IMR-90 (cell line): ENCODE measurements around the gene HRH1. TPM values are rescaled to one million over a fixed set of nuclear protein-coding genes. Genes with fewer than 3 reads are reported as not detected.

Source experiments
- ATAC-seq: fragments of 200-7000 bp; cut with Tn5 transposase; 2 replicates; pipeline ENCODE4 v1.9.1; 2020; ENCODE audit warnings: low read depth, mild to moderate bottlenecking, moderate library complexity
- BruUV-seq: library from RNA; stranded (reverse); fragments of 400-500 nt; replicated peaks from 2 replicates; lab custom pipeline; 2021; lab: Mats Ljungman, UMichigan
- CTCF ChIA-PET: fragments of 300-600 bp; formaldehyde crosslinking; extraction: SDS; loops from one replicate; lab custom pipeline; 2021; ENCODE audit warnings: antibody characterized with exemption; lab: Yijun Ruan, JAX
- POLR2A ChIA-PET: fragments of 300-600 bp; sonication (Branson Sonifier 250); formaldehyde crosslinking; loops from one replicate; lab custom pipeline; 2022; ENCODE audit warnings: antibody characterized with exemption; ENCODE audit not compliant: unreplicated experiment; lab: Charles Lee
- DNase-seq: peaks from one replicate; pipeline ENCODE4 v3.0.0; 2013
- H2AFZ ChIP-seq: replicated peaks from 2 replicates; pipeline ENCODE3; 2013; ENCODE audit warnings: low read length, mild to moderate bottlenecking; ENCODE audit not compliant: poor library complexity
- H2AK5ac ChIP-seq: 2 replicates; pipeline ENCODE4 v1.6.1; 2013; ENCODE audit warnings: low read depth, low read length, inconsistent platforms
- H2AK9ac ChIP-seq: replicated peaks from 2 replicates; pipeline ENCODE3; 2013; ENCODE audit warnings: mild to moderate bottlenecking, low read depth, low read length, moderate library complexity; ENCODE audit not compliant: poor library complexity
- H2BK120ac ChIP-seq: 2 replicates; pipeline ENCODE4 v1.6.1; 2013; ENCODE audit warnings: low read depth, low read length, inconsistent platforms
- H2BK15ac ChIP-seq: 3 replicates; pipeline ENCODE4 v1.6.1; 2013; ENCODE audit warnings: low read depth, low read length, inconsistent platforms
- H2BK20ac ChIP-seq: 2 replicates; pipeline ENCODE4 v1.6.1; 2013; ENCODE audit warnings: low read depth, mild to moderate bottlenecking, inconsistent platforms, low read length, moderate library complexity
- H2BK5ac ChIP-seq: 2 replicates; pipeline ENCODE4 v1.6.1; 2013; ENCODE audit warnings: mild to moderate bottlenecking, low read depth, low read length, inconsistent platforms; ENCODE audit not compliant: poor library complexity, severe bottlenecking
- H3K14ac ChIP-seq: replicated peaks from 2 replicates; pipeline ENCODE4 v1.6.1; 2013; ENCODE audit warnings: low read depth, low read length, inconsistent platforms
- H3K18ac ChIP-seq: 2 replicates; pipeline ENCODE4 v1.6.1; 2013; ENCODE audit warnings: low read depth, low read length, control low read depth
- H3K23ac ChIP-seq: 2 replicates; pipeline ENCODE4 v1.6.1; 2013; ENCODE audit warnings: low read depth, low read length, inconsistent platforms
- H3K27ac ChIP-seq: 2 replicates; pipeline ENCODE4 v1.5.1; 2013; ENCODE audit warnings: mild to moderate bottlenecking, control low read depth, low read length; ENCODE audit not compliant: insufficient read depth
- H3K27me3 ChIP-seq: 2 replicates; pipeline ENCODE4 v1.6.1; 2013; ENCODE audit warnings: low read length; ENCODE audit not compliant: control insufficient read depth, insufficient read depth
- H3K36me3 ChIP-seq: 2 replicates; pipeline ENCODE4 v1.6.1; 2013; ENCODE audit warnings: low read length, mixed read lengths; ENCODE audit not compliant: control insufficient read depth, insufficient read depth
- H3K4ac ChIP-seq: 2 replicates; pipeline ENCODE4 v1.6.1; 2013; ENCODE audit warnings: low read depth, low read length, inconsistent platforms
- H3K4me1 ChIP-seq: 2 replicates; pipeline ENCODE4 v1.6.1; 2013; ENCODE audit warnings: low read length, mixed read lengths; ENCODE audit not compliant: control insufficient read depth, insufficient read depth
- H3K4me2 ChIP-seq: 2 replicates; pipeline ENCODE4 v1.6.1; 2013; ENCODE audit warnings: low read depth, mild to moderate bottlenecking, control low read depth, low read length, moderate library complexity
- H3K4me3 ChIP-seq: 2 replicates; pipeline ENCODE4 v1.5.1; 2013; ENCODE audit warnings: low read depth, mild to moderate bottlenecking, control low read depth, low read length, moderate library complexity; ENCODE audit not compliant: insufficient read depth
- H3K56ac ChIP-seq: 2 replicates; pipeline ENCODE4 v1.6.1; 2013; ENCODE audit warnings: low read length, inconsistent platforms; ENCODE audit not compliant: insufficient read depth; ENCODE audit errors: extremely low read depth
- H3K79me1 ChIP-seq, 2 experiments: 2 replicates each; pipeline ENCODE4 v1.6.1; 2013; ENCODE audit warnings: low read length in 2 of 2, inconsistent platforms in 1 of 2, low read depth in 1 of 2
- H3K9ac ChIP-seq: 2 replicates; pipeline ENCODE4 v1.6.1; 2013; ENCODE audit warnings: low read depth, low read length, control low read depth
- H3K9me1 ChIP-seq: 2 replicates; pipeline ENCODE4 v1.6.1; 2013; ENCODE audit warnings: low read length, inconsistent platforms; ENCODE audit not compliant: insufficient read depth
- H3K9me3 ChIP-seq: 2 replicates; pipeline ENCODE4 v1.6.1; 2013; ENCODE audit warnings: low read length; ENCODE audit not compliant: control insufficient read depth, insufficient read depth
- H4K20me1 ChIP-seq: 2 replicates; pipeline ENCODE4 v1.6.1; 2013; ENCODE audit warnings: low read length, inconsistent platforms; ENCODE audit not compliant: insufficient read depth
- H4K5ac ChIP-seq: 2 replicates; pipeline ENCODE4 v1.6.1; 2013; ENCODE audit warnings: mild to moderate bottlenecking, low read depth, low read length, control low read depth
- H4K8ac ChIP-seq, 2 experiments: 2 replicates each; pipeline ENCODE4 v1.6.1; 2013; ENCODE audit warnings: low read depth in 2 of 2, low read length in 2 of 2, control low read depth in 1 of 2, inconsistent platforms in 1 of 2
- H4K91ac ChIP-seq: 2 replicates; pipeline ENCODE4 v1.6.1; 2013; ENCODE audit warnings: low read depth, low read length, inconsistent platforms; ENCODE audit not compliant: insufficient read depth
- MAFK ChIP-seq: IDR thresholded peaks from 2 replicates; pipeline ENCODE4 v1.6.1; 2012; ENCODE audit warnings: low read depth, low read length, improper control_type of control experiment
- MXI1 ChIP-seq: IDR thresholded peaks from 2 replicates; pipeline ENCODE4 v1.6.1; 2012; ENCODE audit warnings: low read depth, mild to moderate bottlenecking, low read length, moderate library complexity, borderline replicate concordance
- POLR2A ChIP-seq: IDR thresholded peaks from 2 replicates; pipeline ENCODE4 v1.6.1; 2012; ENCODE audit warnings: mild to moderate bottlenecking, low read depth, low read length
- RAD21 ChIP-seq: IDR thresholded peaks from 2 replicates; pipeline ENCODE4 v1.6.1; 2012; ENCODE audit warnings: low read length, improper control_type of control experiment
- RCOR1 ChIP-seq: IDR thresholded peaks from 2 replicates; pipeline ENCODE4 v1.6.1; 2012; ENCODE audit warnings: mild to moderate bottlenecking, low read length, improper control_type of control experiment; ENCODE audit not compliant: insufficient replicate concordance
- RFX5 ChIP-seq: IDR thresholded peaks from 2 replicates; pipeline ENCODE4 v1.8.0; 2012; ENCODE audit warnings: low read depth, mild to moderate bottlenecking, low read length, moderate library complexity
- SMC3 ChIP-seq: fragments of 150-350 bp; IDR thresholded peaks from 2 replicates; pipeline ENCODE4 v1.6.1; 2016; ENCODE audit warnings: low read depth, mild to moderate bottlenecking, antibody characterized with exemption, low read length, moderate library complexity
- WGBS, 2 experiments: methylation state at CpG; one replicate each; pipeline versions ENCODE4 v1.1.5 to v1.1.7; 2013; ENCODE audit warnings: missing lambda C conversion rate in 2 of 2; ENCODE audit not compliant: insufficient read length in 1 of 2; ENCODE audit errors: extremely low coverage in 2 of 2; 5-methylcytosine and 5-hydroxymethylcytosine counted together
- dilution Hi-C: fragments of 300-500 bp; cut with HindIII; formaldehyde crosslinking; loops from one replicate; pipeline ENCODE4 v1.14.3; 2018; ENCODE audit warnings: low sequenced_read_pairs; ENCODE audit not compliant: unreplicated experiment
- in situ Hi-C: fragments of 300-500 bp; cut with MboI; formaldehyde crosslinking; loops from 3 replicates; pipeline ENCODE4 v1.14.3; 2019; ENCODE audit warnings: low sequenced_read_pairs, inconsistent platforms, mixed read lengths
- intact Hi-C: fragments of 100-400 bp; cut with micrococcal nuclease; formaldehyde crosslinking; loops from 2 replicates; pipeline ENCODE4 v1.10.0; 2022
- polyA plus RNA-seq, 3 experiments: library from polyadenylated mRNA; depleted of rRNA; stranded (reverse); fragments of >200 nt; gene quantifications; 2 replicates each; pipeline ENCODE4 v1.2.3, GENCODE V29; 2012; ENCODE audit warnings: low replicate concordance in 1 of 3
- total RNA-seq: library from RNA; depleted of rRNA; stranded (reverse); fragments of >200 nt; gene quantifications from 2 replicates; pipeline ENCODE4 v1.2.3, GENCODE V29; 2012

Gene HRH1
- total and polyA plus RNA-seq, 2 of the 4 experiments (the other 2 are of a cell fraction) = 7.6 to 16.1 TPM

DNA sequence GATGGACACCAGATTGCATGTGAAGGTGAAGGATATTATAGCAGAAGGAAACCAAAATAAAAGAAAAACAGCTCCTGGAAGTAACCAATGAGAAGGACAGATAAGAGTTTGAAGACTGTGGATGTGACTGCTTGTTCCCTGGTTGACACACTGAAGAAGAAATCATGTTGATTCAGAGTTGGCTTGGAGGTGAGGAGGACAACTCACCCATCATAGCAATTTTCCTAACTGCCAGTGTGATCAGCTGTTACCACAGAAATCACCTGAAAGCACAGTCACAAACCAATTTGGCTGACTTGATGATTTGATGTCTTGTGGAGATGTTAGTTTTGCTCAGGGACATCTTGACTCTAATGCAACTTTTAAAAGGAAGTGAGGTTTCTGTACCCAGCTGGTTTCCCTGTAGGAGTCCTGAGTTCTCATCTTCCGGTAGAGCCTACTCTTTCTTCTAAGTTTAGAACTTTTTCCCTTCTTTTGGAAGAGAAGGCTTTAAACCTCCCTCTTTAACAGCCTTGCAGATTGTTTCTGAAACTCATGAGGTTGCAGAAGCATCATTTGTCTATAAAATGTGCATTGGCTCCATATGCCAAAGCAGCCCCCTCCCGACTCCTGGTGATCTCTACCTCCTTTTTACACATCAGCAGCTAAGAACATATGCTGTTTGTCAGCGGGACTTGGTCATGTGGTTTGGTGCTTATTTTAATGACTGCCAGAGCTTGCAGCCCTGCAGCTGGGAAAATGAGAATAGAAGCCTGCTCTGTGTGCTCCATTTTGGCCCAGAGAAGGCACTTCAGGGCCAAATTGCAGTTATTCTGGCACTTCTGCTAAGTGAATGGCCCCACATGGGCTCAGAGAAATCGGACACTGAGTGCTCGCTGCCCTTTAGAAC is 128.2 kb downstream of the HRH1 start:
- Histone ChIP-seq H3K14ac (peak overlapping the region; percentile 84), H2BK120ac (peak overlapping the region; percentile 78), H3K9me1 (peaks cover 28% of the 10 kb centered on the region), H3K56ac (0 out of 2 replicates have a peak overlapping the region, but pooled peaks have one; percentile 2), H2AK5ac (peak overlapping the region; percentile 65), H3K27me3 (no peaks in the 10 kb centered on the region), H2AFZ (no peak overlapping the region), H2BK5ac (peak overlapping the region; percentile 62), H3K4me2 (peak overlapping the region; percentile 53), H4K20me1 (no peaks in the 10 kb centered on the region), H2BK15ac (peak overlapping the region; percentile 90; the same call in 2 of the 3 replicates), H3K4ac (peak overlapping the region; percentile 77), H3K9me3 (no peaks in the 10 kb centered on the region), H3K27ac (peak overlapping the region; percentile 94; the same call in 1 of the 2 replicates), H3K79me1 (peaks cover 40 to 70% of the 10 kb centered on the region in 2 experiments), H3K23ac (peak overlapping the region; percentile 46), H4K5ac (peak overlapping the region; percentile 66), H2AK9ac (peak overlapping the region; percentile 49), H2BK20ac (peak overlapping the region; percentile 40), H3K4me3 (no peak overlapping the region), H3K18ac (peak overlapping the region; percentile 92), H4K8ac (peak overlapping the region; percentile 1 to 29; a peak in 3 of 4 replicates), H4K91ac (peak overlapping the region; percentile 80), H3K9ac (peak overlapping the region; percentile 37), H3K4me1 (peaks cover 27% of the 10 kb centered on the region), H3K36me3 (peaks cover 2% of the 10 kb centered on the region; the same call in 1 of the 2 replicates)
- WGBS, 2 experiments = 43% methylated on average over 2 of the region's 5 CpGs; no CpG with 5 or more reads in 1 of the 2 experiments
- ATAC-seq = peak; percentile 35; the same call in 1 of the 2 replicates
- no TSS peak for BruUV-seq
- TF ChIP-seq RFX5 = no peak
- TF ChIP-seq MXI1 = no peak
- TF ChIP-seq RCOR1 = no peak
- no peak for TF ChIP-seq MAFK
- no peak for TF ChIP-seq SMC3
- no peak for TF ChIP-seq RAD21
- TF ChIP-seq POLR2A = no peak
- in situ Hi-C loops (no loop called here), dilution Hi-C loops (no loop called here), intact Hi-C loops (no loop called here)
- POLR2A ChIA-PET = interaction anchor here (0.7 kb wide), 1 partner anchor 185 kb away, joined by 3 read pairs; no protein-coding TSS in a partner anchor
- peak; percentile 59 for DNase-seq
- CTCF ChIA-PET = interaction anchor here (0.7 to 1.2 kb wide), 4 partner anchors 9 to 18 kb away, joined by 3 to 4 read pairs (median 3); no protein-coding TSS in a partner anchor
